Body of pancreas (tissue), 4 donors: ENCODE results near the gene DIMT1. TPM values are rescaled to one million over a fixed set of nuclear protein-coding genes. Genes with fewer than 3 reads are reported as not detected.
A peak's percentile ranks its signal among the peaks of the same experiment; 100 is the strongest.

Experiments used
- ATAC-seq: fragments of 150-250 bp; one replicate; pipeline ENCODE4 v1.9.1; 2016
- DNase-seq, 4 donors: peaks; one replicate each; pipeline ENCODE4 v3.0.0-alpha.2; 2019
- H3K27ac ChIP-seq, 4 donors: fragments of 200-600 bp; sonication (generic); 1 replicate in 3 of 4; 2 replicates in 1 of 4; pipeline versions ENCODE4 v1.5.1 to v1.6.1; 2016 to 2019; ENCODE audit warnings: mild to moderate bottlenecking in 1 of 4, mixed read lengths in 1 of 4, moderate library complexity in 1 of 4
- H3K27me3 ChIP-seq, 2 donors: fragments of 200-600 bp; sonication (generic); one replicate each; pipeline ENCODE4 v1.6.0; 2016; ENCODE audit warnings: mild to moderate bottlenecking in 1 of 2
- H3K36me3 ChIP-seq, 2 donors: fragments of 200-600 bp; sonication (generic); replicated peaks in 1 of 2; 2 replicates each; pipeline ENCODE4 v1.5.1; 2016; ENCODE audit warnings: low read depth in 2 of 2; ENCODE audit not compliant: insufficient read depth in 1 of 2
- H3K4me1 ChIP-seq: fragments of 200-600 bp; sonication (generic); one replicate; pipeline ENCODE4 v1.6.0; 2016
- H3K4me3 ChIP-seq, 2 donors: fragments of 200-600 bp; sonication (generic); 1 replicate in 1 of 2; 2 replicates in 1 of 2; pipeline ENCODE4 v1.5.1; 2016 to 2019
- H3K9me3 ChIP-seq, 3 donors: fragments of 200-600 bp; sonication (generic); 1 replicate in 2 of 3; 2 replicates in 1 of 3; pipeline ENCODE4 v1.5.1; 2016
- POLR2A ChIP-seq, 3 donors: fragments of 450-650 bp; IDR thresholded peaks; one replicate each; pipeline ENCODE4 v1.6.1; 2016; ENCODE audit warnings: antibody characterized with exemption in 3 of 3, mild to moderate bottlenecking in 2 of 3
- WGBS, 2 donors: methylation state at CpG; one replicate each; pipeline ENCODE4 v1.1.5; 2017; 5-methylcytosine and 5-hydroxymethylcytosine counted together
- intact Hi-C: fragments of 100-400 bp; cut with DNase I; formaldehyde crosslinking; loops from one replicate; pipeline ENCODE4 v1.15.1; 2023
- total RNA-seq, 2 donors: library from RNA; depleted of rRNA; stranded (reverse); fragments of >200 nt; gene quantifications; one replicate each; pipeline ENCODE4 v1.1.0, GENCODE V29; 2016
- TF ChIP-seq, protein P1 (sequence below), 7 experiments: fragments of 450-650 bp in 4 of 7; fragments of 200-600 bp in 3 of 7; sonication (generic) in 3 of 7; IDR thresholded peaks; one replicate each; pipeline ENCODE4 v1.5.1; 2016 to 2019; ENCODE audit warnings: antibody characterized with exemption in 7 of 7

DIMT1 gene
- total RNA-seq, 2 donors from 2014 or later: 5.9 to 21.8 TPM

DNA sequence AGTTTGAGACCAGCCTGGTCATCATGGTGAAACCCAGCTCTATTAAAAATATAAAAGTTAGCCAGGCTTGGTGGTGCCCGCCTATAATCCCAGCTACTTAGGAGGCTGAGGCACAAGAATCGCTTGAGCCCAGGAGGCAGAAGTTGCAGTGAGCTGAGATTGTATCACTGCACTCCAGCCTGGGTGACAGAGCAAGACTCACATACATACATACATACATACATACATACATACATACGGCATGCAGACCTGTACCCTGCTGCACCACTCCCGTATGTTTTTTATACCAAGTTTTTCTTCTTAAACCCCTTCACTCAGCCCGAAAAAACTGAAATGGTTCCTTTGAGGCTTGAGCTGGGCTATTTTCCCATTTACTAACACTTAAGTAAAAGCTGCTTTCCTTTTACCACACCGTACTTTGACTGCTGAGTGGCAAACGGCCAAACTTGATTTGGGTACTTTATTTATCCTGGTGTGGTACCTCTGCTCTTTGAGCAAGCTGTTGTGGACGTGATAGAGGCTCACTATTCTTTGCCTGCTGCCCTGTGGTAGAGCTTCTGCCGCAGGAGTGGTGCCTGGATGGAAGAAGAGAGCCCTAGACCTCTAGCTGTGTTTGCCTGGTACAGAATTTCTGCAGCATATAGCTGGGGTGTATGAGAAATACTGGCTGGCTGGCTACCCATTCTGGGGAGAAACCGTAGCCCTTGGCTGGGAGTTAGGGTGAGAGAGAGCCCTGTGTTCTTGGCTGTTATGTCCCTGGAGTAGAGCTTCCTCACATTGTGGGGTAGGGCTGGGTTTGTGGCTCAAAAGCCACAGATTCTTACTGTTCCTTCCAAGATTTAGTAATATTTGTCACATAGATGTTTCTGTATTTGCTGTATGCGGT, 28.3 kb upstream of the DIMT1 start:
- Histone ChIP-seq H3K36me3 (no peaks in the 10 kb centered on the region), H3K4me1 (peaks cover 21% of the 10 kb centered on the region), H3K4me3 (no peak overlapping the region), H3K9me3 (no peaks in the 10 kb centered on the region), H3K27me3 (no peaks in the 10 kb centered on the region), H3K27ac (peak overlapping the region in 2 of 4 donors; percentile 7 to 19)
- DNase-seq: peak in 2 of 4 donors; percentile 16 to 22
- no peak for TF ChIP-seq POLR2A (IDR thresholded peaks at IDR 0.05)
- TF ChIP-seq, protein P1, sequence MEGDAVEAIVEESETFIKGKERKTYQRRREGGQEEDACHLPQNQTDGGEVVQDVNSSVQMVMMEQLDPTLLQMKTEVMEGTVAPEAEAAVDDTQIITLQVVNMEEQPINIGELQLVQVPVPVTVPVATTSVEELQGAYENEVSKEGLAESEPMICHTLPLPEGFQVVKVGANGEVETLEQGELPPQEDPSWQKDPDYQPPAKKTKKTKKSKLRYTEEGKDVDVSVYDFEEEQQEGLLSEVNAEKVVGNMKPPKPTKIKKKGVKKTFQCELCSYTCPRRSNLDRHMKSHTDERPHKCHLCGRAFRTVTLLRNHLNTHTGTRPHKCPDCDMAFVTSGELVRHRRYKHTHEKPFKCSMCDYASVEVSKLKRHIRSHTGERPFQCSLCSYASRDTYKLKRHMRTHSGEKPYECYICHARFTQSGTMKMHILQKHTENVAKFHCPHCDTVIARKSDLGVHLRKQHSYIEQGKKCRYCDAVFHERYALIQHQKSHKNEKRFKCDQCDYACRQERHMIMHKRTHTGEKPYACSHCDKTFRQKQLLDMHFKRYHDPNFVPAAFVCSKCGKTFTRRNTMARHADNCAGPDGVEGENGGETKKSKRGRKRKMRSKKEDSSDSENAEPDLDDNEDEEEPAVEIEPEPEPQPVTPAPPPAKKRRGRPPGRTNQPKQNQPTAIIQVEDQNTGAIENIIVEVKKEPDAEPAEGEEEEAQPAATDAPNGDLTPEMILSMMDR (IDR thresholded peaks at IDR 0.05): no peak
- intact Hi-C loops: no loop called here
- WGBS, 2 donors: 60 to 62% methylated on average over 11 of the region's 11 CpGs
- peak; percentile 52 for ATAC-seq

DNA sequence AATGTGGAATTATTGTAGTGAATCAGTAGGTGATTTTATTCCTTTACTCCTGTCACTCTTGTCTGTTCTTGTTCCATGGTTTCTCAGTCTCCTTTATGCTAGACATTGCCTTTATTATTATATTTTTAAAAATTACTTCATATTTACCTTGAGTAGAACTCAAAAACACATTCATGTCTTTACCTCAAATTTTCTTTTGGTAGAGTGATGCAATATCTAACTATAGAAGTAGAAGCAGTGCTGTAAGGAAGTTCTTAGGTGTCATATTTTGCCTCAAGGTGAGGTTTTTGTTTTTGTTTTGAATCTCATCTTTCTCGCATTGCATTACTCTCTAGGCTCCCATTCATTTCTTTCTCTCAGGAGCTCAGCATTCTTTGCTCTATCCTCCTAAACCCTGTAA, 21.1 kb upstream of the DIMT1 start:
- ATAC-seq: no peak
- no peaks in the 10 kb centered on the region for H3K27me3 ChIP-seq
- intact Hi-C loops: no loop called here
- no peak for TF ChIP-seq POLR2A (IDR thresholded peaks at IDR 0.05)
- TF ChIP-seq, protein P1 (IDR thresholded peaks at IDR 0.05): no peak
- WGBS, 2 donors: 94 to 100% methylated on average over 1 of the region's 1 CpG
- no peak overlapping the region for H3K27ac ChIP-seq
- H3K36me3 ChIP-seq: no peaks in the 10 kb centered on the region
- DNase-seq: no peak
- peaks cover 11% of the 10 kb centered on the region for H3K4me1 ChIP-seq
- H3K4me3 ChIP-seq: no peak overlapping the region
- no peaks in the 10 kb centered on the region for H3K9me3 ChIP-seq

DNA sequence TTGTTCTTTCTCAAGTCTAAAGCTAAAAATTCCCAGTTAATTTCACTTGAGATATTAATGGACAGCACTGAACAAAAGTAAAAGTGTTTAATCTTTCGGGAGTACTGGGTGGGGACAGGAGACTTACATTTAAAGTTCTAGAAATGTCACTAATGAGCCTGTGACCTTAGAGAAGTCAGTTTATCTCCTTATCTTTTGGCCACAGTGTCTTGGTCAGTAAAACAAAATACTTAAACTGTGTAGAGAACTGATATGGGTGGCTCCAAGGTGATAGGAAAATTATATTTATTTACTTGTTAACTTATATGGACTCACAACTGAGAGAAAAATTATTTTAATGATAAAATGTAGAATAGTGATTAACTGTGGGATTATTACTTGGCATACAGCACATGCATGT, 17.7 kb upstream of the DIMT1 start:
- Histone ChIP-seq H3K9me3 (no peaks in the 10 kb centered on the region), H3K4me1 (peaks cover 11% of the 10 kb centered on the region), H3K4me3 (no peak overlapping the region), H3K27me3 (no peaks in the 10 kb centered on the region), H3K27ac (no peak overlapping the region), H3K36me3 (peaks cover 0 to 2% of the 10 kb centered on the region in 2 donors)
- intact Hi-C loops: no loop called here
- DNase-seq: no peak
- WGBS, 2 donors: 47 to 57% methylated on average over 1 of the region's 1 CpG
- no peak for ATAC-seq
- no peak for TF ChIP-seq POLR2A (IDR thresholded peaks at IDR 0.05)
- TF ChIP-seq, protein P1 (IDR thresholded peaks at IDR 0.05): no peak

DNA sequence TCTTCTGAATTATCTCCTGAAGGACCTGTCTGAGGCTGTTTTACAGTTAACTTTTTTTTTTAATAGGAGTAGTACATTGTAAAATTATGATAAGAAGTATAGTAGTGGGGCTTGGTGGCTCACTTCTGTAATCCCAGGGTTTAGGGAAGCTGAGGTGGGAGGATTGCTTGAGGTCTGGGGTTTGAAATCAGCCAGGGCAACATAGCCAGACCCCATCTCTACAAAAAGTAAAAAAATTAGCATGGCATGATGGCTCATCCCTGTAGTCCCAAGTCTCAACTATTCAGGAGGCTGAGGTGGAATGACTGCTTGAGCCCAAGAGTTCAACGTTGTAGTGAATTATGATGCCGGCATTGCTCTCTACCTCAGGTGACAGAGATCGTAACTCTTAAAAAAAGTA, 15.9 kb upstream of the DIMT1 start:
- peaks cover 0 to 2% of the 10 kb centered on the region in 2 donors for H3K36me3 ChIP-seq
- 94 to 96% methylated on average over 3 of the region's 3 CpGs for WGBS, 2 donors
- TF ChIP-seq, protein P1 (IDR thresholded peaks at IDR 0.05): no peak
- no peak for TF ChIP-seq POLR2A (IDR thresholded peaks at IDR 0.05)
- no peak for ATAC-seq
- H3K4me3 ChIP-seq: no peak overlapping the region
- no peak for DNase-seq
- H3K27me3 ChIP-seq: no peaks in the 10 kb centered on the region
- peaks cover 11% of the 10 kb centered on the region for H3K4me1 ChIP-seq
- intact Hi-C loops: no loop called here
- H3K9me3 ChIP-seq: no peaks in the 10 kb centered on the region
- H3K27ac ChIP-seq: no peak overlapping the region
